Panc1 (cell line): ENCODE measurements around the gene ZMYND15.

Experiments used
- CTCF ChIP-seq: fragments of 450-650 bp; IDR thresholded peaks from 2 replicates; pipeline ENCODE4 v1.5.1; 2017; ENCODE audit warnings: mild to moderate bottlenecking
- POLR2AphosphoS5 ChIP-seq: IDR thresholded peaks from 2 replicates; pipeline ENCODE4 v1.6.1; 2012; ENCODE audit warnings: mild to moderate bottlenecking, low read depth, low read length, moderate library complexity

- no peak for TF ChIP-seq CTCF
- TF ChIP-seq POLR2AphosphoS5 = no peak
These were observed 34.6 kb upstream of the ZMYND15 start for GRCh38 chr17:4704991-4705390.
